SHP77 (cell line): ENCODE measurements around the gene CACNA2D2.
A peak's percentile ranks its signal among the peaks of the same experiment; 100 is the strongest.

Experiments used
- DNase-seq, 2 experiments: peaks; one replicate each; lab custom pipeline; 2025; lab: John Stamatoyannopoulos, UW

Gene CACNA2D2

DNA sequence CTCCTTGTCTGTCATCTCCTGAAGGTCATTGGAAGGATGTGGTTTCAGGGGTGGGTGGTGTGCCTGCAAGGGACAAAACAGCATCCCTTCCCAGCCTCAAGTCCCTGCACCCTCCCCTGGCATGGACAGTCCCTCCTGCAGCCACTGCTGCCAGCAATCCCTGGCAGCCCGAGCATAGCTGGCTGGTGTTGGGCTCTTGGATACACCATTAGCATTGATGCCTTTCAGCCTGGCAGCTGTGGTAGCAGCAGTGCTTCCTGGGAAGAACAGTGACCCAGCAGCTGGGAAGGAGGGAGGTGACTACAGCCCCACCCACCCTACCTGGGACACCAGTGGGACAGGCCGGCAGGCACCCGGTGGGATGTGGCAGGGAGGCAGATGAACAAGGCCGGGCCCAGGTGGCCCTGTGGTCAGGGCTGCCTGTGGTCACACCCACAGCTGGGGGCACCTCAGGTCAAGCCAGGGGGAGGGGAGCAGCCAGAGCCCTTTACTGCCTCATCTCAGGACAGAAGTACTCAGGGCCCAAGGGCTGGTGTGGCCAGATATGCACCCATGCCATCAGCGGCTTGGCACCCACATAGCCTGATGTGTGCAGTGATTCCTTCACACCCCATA, 111.2 kb downstream of the CACNA2D2 start:
- peak in 1 of 2 experiments; percentile 19 for DNase-seq

DNA sequence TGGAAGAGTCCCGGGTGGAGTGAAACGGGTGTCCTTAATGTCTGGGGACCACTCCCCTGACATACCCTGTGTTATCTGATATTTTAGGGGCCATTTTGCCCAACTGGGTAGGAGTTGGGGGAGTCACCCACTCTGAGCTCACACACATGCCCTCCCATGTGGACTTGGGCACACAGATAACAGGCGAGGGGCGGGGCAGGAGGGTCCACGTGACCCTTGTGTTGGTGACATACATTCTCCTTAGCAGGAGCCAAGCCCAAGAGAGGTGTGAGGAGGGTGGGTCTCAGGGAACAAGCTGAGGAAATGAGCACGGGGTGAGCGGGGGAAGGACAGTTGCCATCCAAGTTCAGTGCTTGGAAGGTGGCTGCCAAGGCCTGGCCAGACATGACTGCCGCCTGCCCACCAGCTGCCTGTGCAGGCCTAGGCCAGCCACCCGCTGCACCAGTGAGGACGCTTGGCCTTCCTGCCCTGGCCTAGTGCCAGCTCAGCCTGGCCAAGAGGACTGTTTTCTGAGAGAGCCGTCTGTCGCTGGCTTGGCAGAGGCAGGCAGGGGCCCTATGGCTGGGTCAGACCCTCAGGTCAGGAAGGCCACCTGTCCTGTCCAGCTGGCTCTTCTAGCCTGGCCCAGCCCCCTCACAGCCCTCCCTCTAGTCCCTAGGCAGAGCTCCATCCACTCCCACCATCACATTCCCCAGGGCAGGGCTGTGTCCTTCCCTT, 112.8 kb downstream of the CACNA2D2 start:
- DNase-seq: peak; percentile 85 to 91

DNA sequence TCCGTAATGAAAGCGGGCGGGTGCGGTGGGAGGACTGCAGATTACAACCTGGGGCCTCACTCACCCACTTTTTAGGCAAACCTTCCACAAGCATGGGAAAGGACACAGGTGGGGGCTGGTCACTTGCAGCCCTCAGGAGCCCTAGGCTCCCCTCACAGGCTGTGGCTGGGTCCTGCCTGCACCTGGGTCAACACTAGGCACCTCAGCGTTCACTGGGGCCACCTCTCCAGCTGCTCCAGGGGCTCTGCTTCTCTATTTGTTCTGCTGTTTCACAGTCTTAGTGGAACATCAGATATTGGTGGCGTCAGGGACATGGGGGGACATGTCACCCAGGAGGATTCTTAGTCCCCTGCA, 114.0 kb downstream of the CACNA2D2 start:
- no peak for DNase-seq

DNA sequence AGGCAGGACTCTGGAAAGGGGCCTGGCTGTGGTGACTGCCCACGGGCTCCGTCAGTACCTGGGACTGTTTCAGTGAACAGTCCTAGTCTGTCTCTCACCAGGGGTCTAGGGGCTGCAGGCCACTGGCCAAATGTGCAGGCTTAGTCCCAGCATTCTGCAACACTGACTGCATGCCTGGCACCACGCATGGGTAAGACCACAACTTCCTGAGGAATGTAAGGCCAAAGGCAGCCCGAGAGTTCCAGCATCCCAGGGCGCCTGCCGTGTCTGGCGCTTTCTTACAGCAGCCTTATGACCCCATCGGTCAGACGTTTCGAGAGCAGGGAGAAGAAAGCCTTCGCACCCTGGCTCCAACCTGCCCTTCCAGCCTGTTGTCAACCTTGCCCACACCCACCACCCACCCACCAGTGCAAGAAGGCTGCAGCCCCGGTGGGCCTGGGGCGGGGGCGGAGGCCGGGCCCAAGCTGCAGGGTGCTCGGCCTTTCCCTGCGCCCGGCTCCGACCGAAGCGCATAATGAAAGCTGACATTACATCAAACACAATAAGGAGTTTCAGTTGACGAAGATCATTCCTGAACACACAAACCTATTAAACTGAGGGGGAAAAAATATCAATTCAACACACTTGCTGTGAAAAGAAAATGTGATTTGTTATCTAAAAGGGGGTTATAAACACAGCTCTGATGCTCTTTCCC, 114.6 kb downstream of the CACNA2D2 start:
- DNase-seq: no peak

DNA sequence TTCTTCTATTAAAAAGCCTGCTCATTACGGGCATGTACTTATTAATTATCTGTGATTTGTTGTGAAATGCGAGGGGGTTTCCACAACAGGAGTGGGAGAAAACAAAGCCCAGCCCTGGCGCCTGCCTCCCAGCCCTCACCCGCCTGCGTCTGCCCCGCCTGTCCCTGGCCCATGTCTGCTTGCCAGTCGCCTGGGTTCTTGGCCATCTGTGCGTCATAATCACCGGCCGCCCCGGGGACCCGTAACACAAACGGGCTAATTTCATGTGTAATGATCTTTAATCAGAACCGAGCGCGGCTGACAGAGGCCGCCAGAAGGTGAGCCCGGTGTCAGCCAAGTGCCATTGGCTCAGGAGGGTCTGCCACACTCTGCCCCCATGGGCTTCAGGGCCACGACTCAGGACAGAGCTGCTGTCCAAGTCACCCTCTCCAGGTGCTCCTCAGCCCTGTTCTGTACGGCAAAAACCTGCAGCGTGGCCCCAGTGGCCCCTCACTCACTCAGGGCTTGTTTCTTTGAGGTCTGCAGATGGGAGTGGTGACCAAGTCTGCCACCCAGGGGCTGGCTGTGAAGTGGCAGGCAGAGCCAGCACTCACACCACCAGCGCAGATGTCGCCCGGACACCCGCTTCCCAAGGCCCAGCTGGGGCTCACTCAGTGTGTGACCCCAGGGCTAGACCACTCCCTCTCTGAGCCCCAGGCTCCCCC, 115.3 kb downstream of the CACNA2D2 start:
- peak; percentile 37 to 63 for DNase-seq

DNA sequence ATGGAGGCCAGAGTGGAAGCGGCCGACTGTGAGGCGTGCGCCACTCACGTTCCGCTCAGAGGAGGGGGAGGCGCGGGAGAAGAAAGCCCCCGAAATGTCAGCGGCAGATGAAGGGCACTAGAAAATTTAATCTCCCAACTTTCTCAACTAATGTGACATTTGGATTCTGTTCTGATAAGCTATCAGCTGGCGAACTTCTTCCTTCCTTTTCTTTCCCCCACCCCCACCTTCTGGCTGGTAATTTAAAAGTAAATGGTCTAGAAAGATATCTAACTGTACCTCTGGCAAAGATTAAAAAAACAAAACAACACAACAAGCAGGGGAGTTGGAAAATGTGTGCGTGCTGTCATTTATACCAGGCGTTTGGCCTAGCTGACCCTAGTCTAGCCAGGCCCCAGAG, 117.7 kb downstream of the CACNA2D2 start:
- no peak for DNase-seq

DNA sequence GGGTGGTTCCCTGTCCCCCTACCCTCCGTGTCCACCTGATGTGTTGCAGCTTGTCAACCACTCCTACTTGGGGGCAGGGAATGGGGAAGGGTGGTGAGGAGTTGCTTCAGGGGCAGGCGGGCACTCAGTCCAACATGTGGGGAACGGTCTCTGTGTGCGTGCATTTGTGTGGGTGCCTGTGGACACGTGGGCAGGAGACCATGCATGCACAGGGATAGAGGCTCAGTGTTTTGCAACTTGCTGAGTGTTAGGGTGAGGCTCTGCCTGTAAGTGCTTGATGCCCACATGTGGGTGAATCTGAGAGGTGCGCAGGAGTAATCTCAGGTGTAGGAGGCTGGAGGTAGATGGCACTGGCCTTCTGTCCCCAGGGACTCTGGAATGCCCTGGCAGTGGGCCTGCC, 119.7 kb downstream of the CACNA2D2 start:
- no peak for DNase-seq

DNA sequence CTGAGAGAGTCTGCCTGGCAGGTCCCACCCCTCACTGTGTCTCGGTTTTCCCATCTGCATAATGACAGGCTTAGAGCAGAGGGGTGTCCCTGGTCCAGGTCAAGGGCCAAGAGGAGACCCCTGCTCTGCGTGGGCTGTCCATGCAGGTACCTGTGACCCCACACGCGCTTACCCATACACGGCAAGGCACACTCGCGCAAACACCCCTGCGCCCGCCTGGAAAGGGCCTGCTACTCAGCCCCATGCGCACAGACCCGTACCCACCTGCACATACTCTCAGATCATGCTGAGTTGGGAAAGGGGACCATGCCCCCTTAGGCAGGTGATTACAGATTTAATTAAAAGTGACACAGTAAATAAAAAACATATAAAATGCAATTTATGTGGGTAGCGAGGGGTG, 120.7 kb downstream of the CACNA2D2 start:
- DNase-seq: no peak

DNA sequence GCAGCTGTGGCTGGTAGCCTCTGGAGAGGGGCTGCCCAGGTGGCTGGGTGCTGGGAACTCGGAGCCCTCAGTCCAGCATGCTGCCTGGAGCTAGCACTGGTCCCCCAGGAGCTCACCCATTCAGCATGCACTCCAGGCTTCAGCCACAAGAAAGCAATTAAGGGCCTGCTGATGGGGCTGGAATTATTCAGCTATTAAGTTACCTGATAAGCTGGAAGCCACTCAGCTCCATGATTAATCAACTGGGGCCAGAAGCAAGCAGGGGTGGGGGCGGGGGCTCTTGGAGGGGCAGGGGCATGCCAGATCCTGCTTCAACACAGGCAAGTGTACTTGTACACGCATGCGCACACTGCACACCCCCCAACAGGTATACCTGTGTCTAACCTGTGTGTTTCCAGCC, 122.1 kb downstream of the CACNA2D2 start:
- DNase-seq: no peak

DNA sequence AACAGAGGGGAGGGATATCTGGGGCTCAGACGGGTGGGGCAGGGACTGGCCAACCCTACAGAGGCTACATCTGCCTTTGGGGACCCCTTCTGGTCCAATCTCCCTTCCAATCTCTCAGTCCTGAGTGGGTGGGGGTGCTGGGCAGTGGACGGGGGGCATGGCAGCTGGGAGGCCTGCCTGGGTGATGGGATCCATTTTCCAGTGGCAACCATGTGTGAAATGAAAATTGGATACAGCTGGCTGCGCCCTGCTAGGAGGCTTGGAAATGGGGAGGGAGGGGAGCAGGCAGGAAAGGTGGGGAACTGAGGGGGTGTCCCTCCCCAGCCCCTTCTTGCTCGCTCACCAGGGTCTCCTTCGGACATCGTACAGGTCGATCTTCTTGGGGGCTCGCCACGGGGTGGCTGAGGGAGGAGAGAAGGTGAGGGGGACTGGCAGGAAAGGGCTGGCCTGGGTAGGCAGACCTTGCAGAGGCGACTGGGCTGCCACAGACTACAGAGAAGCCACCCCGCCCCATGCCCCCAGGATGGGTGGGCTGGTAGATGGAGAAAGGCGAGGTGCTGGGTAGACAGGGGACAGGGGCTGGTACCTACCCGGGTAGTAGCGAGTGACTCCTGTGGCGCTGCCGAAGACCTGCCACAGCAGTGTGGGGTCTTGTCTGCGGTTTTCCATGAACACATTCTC, 122.9 kb downstream of the CACNA2D2 start:
- no peak for DNase-seq

DNA sequence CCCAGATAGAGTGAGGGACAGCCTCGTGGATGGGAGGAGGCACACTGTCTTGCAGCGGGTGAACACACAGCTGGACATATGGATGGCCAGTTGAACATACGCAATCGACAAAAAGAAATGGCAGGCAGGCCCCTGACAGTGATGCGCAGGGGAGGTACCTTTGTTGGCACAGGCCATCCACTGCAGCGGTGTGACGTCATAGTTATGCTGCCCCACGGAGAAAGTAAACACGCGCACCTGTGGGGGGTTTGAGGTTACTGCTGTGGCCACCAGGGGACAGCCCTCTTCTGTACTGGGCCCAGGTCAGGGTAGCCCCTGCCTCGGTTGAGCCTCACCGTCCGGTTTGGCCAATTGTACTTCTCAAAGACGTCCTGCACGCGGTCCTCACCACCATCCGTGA, 124.7 kb downstream of the CACNA2D2 start:
- no peak for DNase-seq

DNA sequence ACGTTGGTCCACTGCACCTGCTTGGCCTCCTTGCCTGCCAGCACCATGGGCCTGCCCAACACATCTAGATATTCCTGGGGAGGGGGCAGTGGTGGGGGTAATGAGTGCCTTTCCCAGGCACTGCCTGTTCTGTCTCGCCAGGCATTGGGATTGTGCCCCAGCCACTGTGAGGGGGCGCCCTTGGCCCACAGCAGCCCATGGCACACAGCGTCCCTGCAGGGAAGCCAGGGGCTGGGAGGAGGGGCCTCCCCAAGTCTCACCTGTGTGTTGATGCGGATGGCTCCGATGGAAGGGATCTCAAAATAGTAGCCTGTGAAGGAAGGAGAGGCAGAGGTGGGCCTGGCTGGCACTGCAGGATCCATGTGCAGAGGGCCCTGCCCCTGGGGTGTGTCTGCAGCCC, 125.4 kb downstream of the CACNA2D2 start:
- DNase-seq: no peak

DNA sequence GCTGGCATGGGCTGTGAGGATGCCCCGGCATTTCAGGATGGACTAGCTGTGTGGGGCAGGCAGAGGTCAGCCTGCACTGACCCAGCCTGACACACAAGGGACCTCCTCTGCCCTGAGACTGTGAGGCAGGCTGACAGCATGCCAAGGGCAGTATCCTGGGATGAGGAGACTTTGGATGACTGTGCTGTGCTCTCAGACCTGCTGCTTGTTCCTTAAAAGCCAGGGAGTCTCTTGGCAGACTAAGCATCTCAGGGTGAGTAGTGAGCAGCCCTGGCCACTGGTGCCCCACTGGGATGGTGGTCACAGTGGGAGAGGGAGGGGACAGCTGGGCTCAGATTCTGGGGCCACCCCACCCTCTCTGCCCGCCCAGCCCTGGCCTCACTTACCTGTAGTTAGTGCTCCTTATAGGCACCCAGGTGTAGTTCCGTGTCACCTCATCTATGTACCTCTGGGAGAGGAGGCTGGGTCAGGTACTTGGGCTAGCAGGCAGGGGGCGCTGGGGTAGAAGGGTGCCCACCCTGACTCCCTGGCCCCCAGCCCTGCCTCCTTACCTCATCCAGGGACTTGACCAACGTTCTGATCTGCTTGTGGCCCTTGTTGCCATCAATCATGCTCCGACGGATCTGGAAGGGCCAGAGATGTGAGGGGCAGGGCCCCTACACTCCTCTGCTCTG, 128.0 kb downstream of the CACNA2D2 start:
- DNase-seq: no peak

DNA sequence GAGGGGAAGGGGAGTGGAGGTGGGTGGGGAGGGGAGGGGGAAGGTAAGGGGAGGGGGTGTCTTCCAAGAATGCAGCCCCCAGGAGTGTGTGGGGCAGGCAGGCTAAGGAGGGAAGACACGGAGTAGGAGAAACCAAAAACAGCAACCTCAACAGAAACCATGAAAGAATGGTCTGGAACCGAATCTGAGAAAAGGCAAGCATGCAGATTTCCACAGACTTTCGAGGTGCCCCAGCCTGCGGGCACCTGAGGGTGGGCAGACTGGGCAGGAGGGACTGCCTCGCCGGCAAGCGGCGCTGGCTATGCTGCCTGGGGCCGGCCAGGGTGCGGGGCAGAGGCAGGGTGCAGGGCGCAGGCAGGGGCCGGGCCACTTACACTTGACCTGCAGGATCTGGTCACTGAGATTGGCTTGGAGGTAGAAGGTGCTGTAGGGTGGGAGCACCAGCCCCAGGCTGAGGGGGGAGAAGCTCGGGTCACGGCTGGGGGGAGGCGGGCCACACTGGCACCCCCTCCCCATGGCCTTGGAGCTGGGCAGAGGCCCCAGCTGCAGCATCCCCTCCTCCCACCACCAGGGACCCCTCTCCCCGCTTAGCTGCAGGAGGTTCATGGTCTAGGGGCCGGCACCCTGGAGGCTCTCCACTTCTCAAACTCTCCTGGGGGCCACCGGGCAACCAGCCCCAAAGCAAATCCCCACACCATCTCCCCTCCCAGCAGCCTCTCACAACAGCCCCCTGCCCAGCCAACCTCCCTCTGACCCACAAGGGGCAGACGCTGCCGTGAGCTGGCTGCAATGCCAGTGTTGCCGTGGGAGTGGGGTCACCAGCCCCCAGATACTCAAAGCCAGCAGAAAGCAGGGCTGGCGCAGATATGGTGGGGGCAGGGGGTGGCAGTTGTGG, 128.8 kb downstream of the CACNA2D2 start:
- DNase-seq: no peak

DNA sequence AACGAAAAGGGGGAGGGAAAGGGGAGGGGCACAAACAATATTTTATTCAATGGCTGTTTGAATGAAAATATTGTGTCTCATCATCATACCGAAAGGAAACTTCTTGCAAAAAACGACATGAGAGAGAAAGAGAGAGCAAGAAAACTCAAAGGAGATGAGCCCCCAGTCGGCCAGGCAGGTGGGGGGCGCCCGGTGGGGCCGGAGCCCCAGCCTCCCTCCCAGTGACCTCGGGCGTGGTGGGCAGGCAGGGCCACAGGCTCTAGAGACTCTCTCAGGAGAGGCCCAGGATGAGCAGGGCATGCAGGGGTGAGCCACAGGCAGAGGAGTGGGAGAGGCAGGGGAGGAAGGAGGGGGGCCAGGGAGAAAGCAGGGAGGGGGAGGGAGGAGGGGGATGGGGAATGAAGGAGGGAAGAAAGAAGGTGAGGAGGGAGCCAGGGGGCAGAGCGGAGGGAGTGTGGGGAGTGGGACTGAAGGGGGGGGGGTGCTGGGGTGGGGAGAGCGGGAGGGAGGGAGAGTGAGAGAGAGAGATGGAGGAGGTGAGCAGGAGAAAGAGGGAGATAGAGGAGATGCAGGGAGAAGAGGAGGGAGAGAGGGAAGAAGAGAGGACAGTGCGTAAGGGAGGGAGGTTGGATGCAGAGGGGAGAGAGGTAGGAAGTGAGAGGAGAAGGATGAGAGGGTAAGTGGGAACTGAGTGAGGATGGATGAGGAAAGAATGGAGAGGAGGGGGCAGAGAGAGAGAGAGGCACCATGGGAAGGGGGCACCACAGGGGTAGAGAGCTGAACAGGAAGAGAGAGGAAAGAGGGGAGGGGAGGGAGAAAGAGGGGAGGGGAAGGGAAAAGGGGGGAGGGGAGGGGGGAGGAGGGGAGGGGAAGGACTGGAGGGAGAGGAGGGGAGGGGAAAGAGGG, 130.0 kb downstream of the CACNA2D2 start:
- no peak for DNase-seq

DNA sequence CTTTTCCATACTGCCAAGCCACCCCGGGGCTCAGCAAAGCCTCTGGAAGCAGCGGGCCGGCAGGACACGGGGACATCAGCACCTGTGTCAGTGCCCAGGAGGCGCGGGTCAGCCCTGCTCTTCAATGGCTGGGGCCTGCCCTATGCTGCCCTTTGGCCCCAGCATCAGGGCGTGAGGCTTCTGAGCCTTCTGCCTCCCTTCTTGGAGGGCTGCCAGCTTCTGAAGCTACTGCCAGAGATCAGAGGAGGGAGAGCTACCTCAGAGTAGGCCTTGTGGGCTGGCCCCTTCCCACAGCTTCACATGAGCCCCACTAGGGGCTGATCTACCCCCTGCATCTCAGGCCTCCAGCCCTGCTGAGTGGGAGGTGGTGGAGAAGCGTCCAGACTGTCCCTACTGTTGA, 131.1 kb downstream of the CACNA2D2 start:
- DNase-seq: no peak

DNA sequence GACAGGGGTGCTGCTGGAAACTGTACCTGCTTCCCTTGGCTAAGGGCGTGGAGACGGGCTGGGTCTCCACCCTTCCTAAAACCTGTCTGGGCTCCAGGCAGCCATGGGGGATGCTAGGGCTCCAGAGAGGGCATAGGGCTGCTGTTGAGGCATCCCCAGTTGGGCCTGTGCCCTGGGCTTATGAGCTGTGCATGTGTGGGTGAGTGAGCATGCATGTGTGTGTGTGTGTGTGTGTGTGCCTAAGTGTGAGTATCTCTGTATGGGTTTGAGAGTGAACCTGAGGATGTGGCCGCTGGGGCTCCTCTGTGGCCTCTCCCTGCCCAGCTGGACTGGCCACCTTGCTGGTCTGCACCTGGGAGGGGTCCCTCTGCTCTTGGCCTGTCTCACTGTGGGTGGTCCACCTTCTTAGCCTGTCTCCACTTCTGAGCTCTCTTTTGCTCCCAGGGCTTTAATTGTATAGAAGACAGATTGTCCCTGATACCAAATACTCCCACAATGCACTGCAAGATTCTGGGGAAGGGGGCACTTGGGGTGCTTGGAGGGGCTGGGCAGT, 132.2 kb downstream of the CACNA2D2 start:
- no peak for DNase-seq

DNA sequence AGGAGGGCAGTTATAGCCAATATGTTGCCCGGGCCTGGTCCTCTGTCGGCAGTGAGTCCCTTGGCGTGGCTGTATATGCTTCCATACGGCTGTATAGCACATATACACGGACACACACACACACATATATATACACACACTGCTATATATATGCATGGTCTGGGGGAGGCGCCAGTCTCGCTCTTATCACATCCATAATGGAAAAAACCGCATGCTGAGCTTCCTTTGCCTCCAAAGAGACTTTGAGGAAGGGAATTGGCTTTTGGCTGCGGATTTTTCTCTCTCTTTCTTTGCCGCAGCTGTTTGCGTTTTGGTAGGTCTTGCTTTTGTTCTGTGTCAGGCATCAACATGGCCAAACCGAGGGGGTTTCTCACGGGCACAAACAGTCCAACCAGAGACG, 132.8 kb downstream of the CACNA2D2 start:
- peak; percentile 49 to 61 for DNase-seq

DNA sequence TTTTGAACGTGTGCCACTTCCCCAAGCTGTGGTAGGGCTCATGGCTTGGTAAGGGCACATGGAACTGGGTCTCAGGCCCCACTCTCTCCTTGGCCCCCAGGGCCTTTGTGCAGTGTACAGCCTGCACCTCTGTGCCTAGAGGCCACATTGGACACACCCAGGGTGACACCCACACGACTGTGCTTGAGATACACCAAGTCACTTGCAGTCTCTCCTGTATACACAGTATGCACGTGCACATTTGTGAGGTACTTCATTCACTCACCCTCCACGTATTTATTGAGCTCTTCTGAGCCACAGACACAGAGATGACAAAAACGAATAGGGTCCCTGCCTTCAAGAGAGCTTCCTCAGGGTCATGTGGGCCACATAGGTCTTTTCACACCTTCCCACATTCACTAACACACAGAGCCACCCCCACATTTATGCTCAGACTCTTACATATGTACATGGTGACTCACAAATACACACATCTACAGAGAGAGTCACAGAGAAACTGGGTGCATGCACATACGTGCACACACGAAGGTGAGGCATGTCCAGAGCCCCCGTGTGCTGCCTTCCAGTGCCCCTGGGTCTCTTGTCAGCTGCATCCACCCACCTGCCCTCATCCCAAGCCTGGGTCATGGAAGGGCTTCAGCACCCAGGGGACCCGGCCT, 134.3 kb downstream of the CACNA2D2 start:
- no peak for DNase-seq
